GM12891 (cell line): ENCODE results near the gene RNF31.

ENCODE experiments used
- POLR2A ChIP-seq: IDR thresholded peaks from 2 replicates; pipeline ENCODE4 v1.6.1; 2011; ENCODE audit warnings: low read depth, low read length, control low read depth
- TAF1 ChIP-seq: IDR thresholded peaks from 2 replicates; pipeline ENCODE4 v1.6.1; 2011; ENCODE audit warnings: low read depth, low read length, control low read depth

DNA sequence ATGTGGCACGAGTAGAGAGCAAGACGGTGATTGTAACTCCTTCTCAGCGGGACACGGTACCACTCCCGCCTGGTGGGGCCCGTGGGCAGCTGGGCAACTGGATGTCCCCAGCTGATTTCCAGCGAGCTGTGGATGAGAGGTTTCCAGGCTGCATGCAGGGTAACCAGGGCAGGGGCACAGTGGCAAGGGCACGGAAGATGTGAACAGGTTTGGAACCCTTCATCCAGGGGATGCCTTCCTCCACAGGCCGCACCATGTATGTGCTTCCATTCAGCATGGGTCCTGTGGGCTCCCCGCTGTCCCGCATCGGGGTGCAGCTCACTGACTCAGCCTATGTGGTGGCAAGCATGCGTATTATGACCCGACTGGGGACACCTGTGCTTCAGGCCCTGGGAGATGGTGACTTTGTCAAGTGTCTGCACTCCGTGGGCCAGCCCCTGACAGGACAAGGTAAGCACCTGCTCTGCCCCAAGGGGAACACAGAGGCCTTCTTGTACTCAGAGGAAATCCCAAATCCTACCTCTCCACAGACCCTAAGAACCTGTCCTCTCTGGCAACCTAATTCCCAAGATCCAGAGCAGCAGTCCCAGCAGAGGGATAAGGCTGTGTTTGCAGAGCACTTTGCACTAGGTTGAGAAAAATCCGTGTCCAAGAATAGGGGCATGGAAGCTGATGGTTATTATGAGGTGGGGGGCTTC is 48.9 kb upstream of the RNF31 start:
- TF ChIP-seq POLR2A (no peak), TAF1 (no peak)
